ENCODE results near the gene WNT2B.

- TF ChIP-seq EZH2 (IDR thresholded peaks at IDR 0.05; ENCODE audit: low read length) (no peak), CTCF (optimal IDR thresholded peaks at IDR 0.05 in 1 of 3, IDR thresholded peaks at IDR 0.05 in 1 of 3, conservative IDR thresholded peaks at IDR 0.05 in 1 of 3; ENCODE audit: extremely low read depth in 1 of 3, insufficient read depth in 2 of 3, low read length in 3 of 3) (no peak)
Measured at GRCh38 chr1:112576240-112576639, 67.5 kb downstream of the WNT2B start.

Data from keratinocyte (primary cell).